Fibroblast of villous mesenchyme (primary cell): ENCODE measurements around the gene RIPK1. TPM values are rescaled to one million over a fixed set of nuclear protein-coding genes. Genes with fewer than 3 reads are reported as not detected.

Source experiments
- small RNA-seq: library from RNA; depleted of rRNA; stranded (forward); fragments of <200 nt; gene quantifications from one replicate; pipeline ENCODE3, GENCODE V24; 2012
- total RNA-seq: library from RNA; depleted of rRNA; stranded (reverse); fragments of >200 nt; gene quantifications from 2 replicates; pipeline ENCODE4 v1.2.3, GENCODE V29; 2012

Gene RIPK1
- total RNA-seq, 1 donor, result 28.5 TPM

Small RNAs within 50 kb of the gene (small RNA-seq; reads per million reads assigned to genes)
- not detected for gene AL133351.4
- not detected for gene RNA5SP201

Other genes starting within 250 kb of the RIPK1 start
- 25.9 and 32.2 TPM in 2 replicates for gene SERPINB1, start 226.6 kb upstream of the RIPK1 start, total RNA-seq
- gene SERPINB9, start 165.2 kb upstream of the RIPK1 start, total RNA-seq, result 15.1 and 17.3 TPM in 2 replicates
- 96.3 and 122 TPM in 2 replicates for gene SERPINB6, start 96.9 kb upstream of the RIPK1 start, total RNA-seq
- 7.4 and 12.1 TPM in 2 replicates for gene NQO2, start 68.6 kb upstream of the RIPK1 start, total RNA-seq
- 16.1 and 17.3 TPM in 2 replicates for gene BPHL, start 50.2 kb downstream of the RIPK1 start, total RNA-seq
- gene TUBB2A, start 89.0 kb downstream of the RIPK1 start, total RNA-seq, result 81.5 and 90.7 TPM in 2 replicates
- 4.8 and 5.2 TPM in 2 replicates for gene TUBB2B, start 159.2 kb downstream of the RIPK1 start, total RNA-seq
- gene PSMG4, start 190.5 kb downstream of the RIPK1 start, total RNA-seq, result 19.9 and 29.0 TPM in 2 replicates